Activated naive CD8-positive, alpha-beta T cell treated with anti-CD3 and anti-CD28 coated beads for 36 hours (primary cell): ENCODE results near the gene USH1G. TPM values are rescaled to one million over a fixed set of nuclear protein-coding genes. Genes with fewer than 3 reads are reported as not detected.
"Not testable (repeated sequence)": the region's sequence is repeated elsewhere in the genome, so short reads cannot be mapped to it uniquely, and the experiment has no call there.

ENCODE experiments used
- DNase-seq: peaks from one replicate; pipeline ENCODE4 v3.0.0; 2021
- H3K27ac Mint-ChIP-seq: one replicate; pipeline ENCODE4 v1.8.0; 2022; ENCODE audit warnings: mild to moderate bottlenecking, moderate library complexity, mixed read lengths
- H3K27me3 Mint-ChIP-seq: one replicate; pipeline ENCODE4 v1.8.0; 2022; ENCODE audit warnings: mild to moderate bottlenecking, mixed read lengths
- H3K36me3 Mint-ChIP-seq: one replicate; pipeline ENCODE4 v1.8.0; 2021; ENCODE audit warnings: mild to moderate bottlenecking, mixed read lengths
- H3K4me1 Mint-ChIP-seq: one replicate; pipeline ENCODE4 v1.8.0; 2021; ENCODE audit warnings: mixed read lengths
- H3K4me3 Mint-ChIP-seq: one replicate; pipeline ENCODE4 v1.8.0; 2022; ENCODE audit warnings: mild to moderate bottlenecking, moderate library complexity, mixed read lengths
- H3K9me3 Mint-ChIP-seq: one replicate; pipeline ENCODE4 v1.8.0; 2022; ENCODE audit warnings: mixed read lengths
- total RNA-seq, 2 experiments: library from RNA; stranded (reverse); gene quantifications; one replicate each; pipeline ENCODE4 v1.2.3, GENCODE V29; 2021

The USH1G gene
- total RNA-seq, 2 experiments from 2014 or later: not detected

- Mint-ChIP-seq H3K36me3 (no peaks in the 10 kb centered on the region), H3K9me3 (no peaks in the 10 kb centered on the region), H3K4me1 (no peaks in the 10 kb centered on the region), H3K27me3 (peaks cover 84% of the 10 kb centered on the region), H3K4me3 (no peak overlapping the region), H3K27ac (no peak overlapping the region)
- peak; percentile 74 for DNase-seq
These were observed 639 bp upstream of the USH1G start for GRCh38 chr17:74923538-74924249.

GRCh38 chr17:74922172-74922571 is 883 bp downstream of the USH1G start:
- no peak for DNase-seq
- Mint-ChIP-seq H3K27me3 (peaks cover 77% of the 10 kb centered on the region), H3K4me1 (no peaks in the 10 kb centered on the region), H3K9me3 (no peaks in the 10 kb centered on the region), H3K27ac (no peak overlapping the region), H3K36me3 (no peaks in the 10 kb centered on the region), H3K4me3 (no peak overlapping the region)

GRCh38 chr17:74921769-74922168 is 1.3 kb downstream of the USH1G start:
- no peaks in the 10 kb centered on the region for H3K36me3 Mint-ChIP-seq
- peaks cover 76% of the 10 kb centered on the region for H3K27me3 Mint-ChIP-seq
- H3K27ac Mint-ChIP-seq: no peak overlapping the region
- no peak overlapping the region for H3K4me3 Mint-ChIP-seq
- no peaks in the 10 kb centered on the region for H3K4me1 Mint-ChIP-seq
- DNase-seq: no peak
- H3K9me3 Mint-ChIP-seq: no peaks in the 10 kb centered on the region

GRCh38 chr17:74921026-74921681 is 1.9 kb downstream of the USH1G start:
- no peaks in the 10 kb centered on the region for H3K36me3 Mint-ChIP-seq
- H3K9me3 Mint-ChIP-seq: no peaks in the 10 kb centered on the region
- no peak overlapping the region for H3K27ac Mint-ChIP-seq
- H3K4me1 Mint-ChIP-seq: no peaks in the 10 kb centered on the region
- no peak overlapping the region for H3K4me3 Mint-ChIP-seq
- H3K27me3 Mint-ChIP-seq: peaks cover 71% of the 10 kb centered on the region
- DNase-seq: no peak

GRCh38 chr17:74920642-74921025 is 2.4 kb downstream of the USH1G start:
- H3K4me3 Mint-ChIP-seq: no peak overlapping the region
- no peaks in the 10 kb centered on the region for H3K9me3 Mint-ChIP-seq
- peaks cover 69% of the 10 kb centered on the region for H3K27me3 Mint-ChIP-seq
- H3K27ac Mint-ChIP-seq: no peak overlapping the region
- H3K4me1 Mint-ChIP-seq: no peaks in the 10 kb centered on the region
- no peaks in the 10 kb centered on the region for H3K36me3 Mint-ChIP-seq
- no peak for DNase-seq

- no peak overlapping the region for H3K4me3 Mint-ChIP-seq
- H3K36me3 Mint-ChIP-seq: no peaks in the 10 kb centered on the region
- H3K27ac Mint-ChIP-seq: no peak overlapping the region
- H3K4me1 Mint-ChIP-seq: no peaks in the 10 kb centered on the region
- no peak for DNase-seq
- H3K9me3 Mint-ChIP-seq: no peaks in the 10 kb centered on the region
- H3K27me3 Mint-ChIP-seq: peaks cover 66% of the 10 kb centered on the region
These were observed 2.8 kb downstream of the USH1G start for GRCh38 chr17:74920306-74920620.

GRCh38 chr17:74919440-74920305 is 3.4 kb downstream of the USH1G start:
- Mint-ChIP-seq H3K4me3 (no peak overlapping the region), H3K27ac (no peak overlapping the region)
- peak; percentile 29 for DNase-seq

GRCh38 chr17:74918906-74919305 is 4.1 kb downstream of the USH1G start:
- no peak for DNase-seq
- no peaks in the 10 kb centered on the region for H3K4me1 Mint-ChIP-seq
- H3K4me3 Mint-ChIP-seq: no peak overlapping the region
- H3K27ac Mint-ChIP-seq: no peak overlapping the region
- no peaks in the 10 kb centered on the region for H3K36me3 Mint-ChIP-seq
- H3K27me3 Mint-ChIP-seq: peaks cover 56% of the 10 kb centered on the region
- H3K9me3 Mint-ChIP-seq: no peaks in the 10 kb centered on the region

More at GRCh38 chr17:74919440-74920305, 3.4 kb downstream of the USH1G start:
- H3K36me3 Mint-ChIP-seq: no peaks in the 10 kb centered on the region
- no peaks in the 10 kb centered on the region for H3K9me3 Mint-ChIP-seq
- no peaks in the 10 kb centered on the region for H3K4me1 Mint-ChIP-seq
- H3K27me3 Mint-ChIP-seq: peaks cover 62% of the 10 kb centered on the region

- no peak overlapping the region for H3K27ac Mint-ChIP-seq
- peaks cover 43% of the 10 kb centered on the region for H3K27me3 Mint-ChIP-seq
- H3K4me1 Mint-ChIP-seq: no peaks in the 10 kb centered on the region
- no peaks in the 10 kb centered on the region for H3K36me3 Mint-ChIP-seq
- DNase-seq: no peak
- no peaks in the 10 kb centered on the region for H3K9me3 Mint-ChIP-seq
- H3K4me3 Mint-ChIP-seq: no peak overlapping the region
These were observed 5.6 kb downstream of the USH1G start for GRCh38 chr17:74917430-74917829.

- H3K27ac Mint-ChIP-seq: no peak overlapping the region
- no peaks in the 10 kb centered on the region for H3K36me3 Mint-ChIP-seq
- no peak overlapping the region for H3K4me3 Mint-ChIP-seq
- H3K27me3 Mint-ChIP-seq: peaks cover 39% of the 10 kb centered on the region
- H3K9me3 Mint-ChIP-seq: no peaks in the 10 kb centered on the region
- H3K4me1 Mint-ChIP-seq: no peaks in the 10 kb centered on the region
- DNase-seq: no peak
These were observed 6.2 kb downstream of the USH1G start for GRCh38 chr17:74916851-74917199.

GRCh38 chr17:74916136-74916850 is 6.8 kb downstream of the USH1G start:
- Mint-ChIP-seq H3K4me3 (no peak overlapping the region), H3K27ac (no peak overlapping the region), H3K36me3 (no peaks in the 10 kb centered on the region), H3K4me1 (no peaks in the 10 kb centered on the region), H3K9me3 (no peaks in the 10 kb centered on the region), H3K27me3 (peaks cover 33% of the 10 kb centered on the region)
- no peak for DNase-seq

GRCh38 chr17:74911423-74911822 is 11.6 kb downstream of the USH1G start:
- H3K36me3 Mint-ChIP-seq, DNase-seq, H3K27ac Mint-ChIP-seq, H3K27me3 Mint-ChIP-seq, H3K4me1 Mint-ChIP-seq, H3K9me3 Mint-ChIP-seq, H3K4me3 Mint-ChIP-seq: not testable (repeated sequence)

- not testable (repeated sequence) for H3K4me3 Mint-ChIP-seq, H3K4me1 Mint-ChIP-seq, H3K27me3 Mint-ChIP-seq, H3K36me3 Mint-ChIP-seq, DNase-seq, H3K9me3 Mint-ChIP-seq, H3K27ac Mint-ChIP-seq
These were observed 14.0 kb downstream of the USH1G start for GRCh38 chr17:74909097-74909496.

- Mint-ChIP-seq H3K9me3 (no peaks in the 10 kb centered on the region), H3K36me3 (no peaks in the 10 kb centered on the region), H3K27me3 (peaks cover 13% of the 10 kb centered on the region), H3K4me1 (peaks cover 5% of the 10 kb centered on the region), H3K4me3 (no peak overlapping the region), H3K27ac (no peak overlapping the region)
- DNase-seq: no peak
These were observed 16.0 kb downstream of the USH1G start for GRCh38 chr17:74907012-74907411.

GRCh38 chr17:74906214-74906793 is 16.8 kb downstream of the USH1G start:
- not testable (repeated sequence) for H3K36me3 Mint-ChIP-seq, H3K27ac Mint-ChIP-seq, H3K4me3 Mint-ChIP-seq, DNase-seq, H3K4me1 Mint-ChIP-seq, H3K9me3 Mint-ChIP-seq
- peaks cover 18% of the 10 kb centered on the region for H3K27me3 Mint-ChIP-seq
